HG02623 (cell line): Measurements from ENCODE around the gene SEC23B.
"Not testable (repeated sequence)": the region's sequence is repeated elsewhere in the genome, so short reads cannot be mapped to it uniquely, and the experiment has no call there.

ENCODE experiments used
- ATAC-seq: cut with Tn5 transposase; IDR thresholded peaks from one replicate; pipeline ENCODE4 v1.9.1; 2021; ENCODE audit warnings: moderate library complexity; ENCODE audit not compliant: unreplicated experiment

SEC23B gene

GRCh38 chr20:18524646-18525045 is 16.9 kb downstream of the SEC23B start:
- no peak for ATAC-seq

GRCh38 chr20:18526761-18527160 is 19.0 kb downstream of the SEC23B start:
- not testable (repeated sequence) for ATAC-seq

GRCh38 chr20:18527339-18527738 is 19.6 kb downstream of the SEC23B start:
- no peak for ATAC-seq

GRCh38 chr20:18527836-18528235 is 20.1 kb downstream of the SEC23B start:
- ATAC-seq, result no peak

GRCh38 chr20:18529041-18529440 is 21.3 kb downstream of the SEC23B start:
- no peak for ATAC-seq

GRCh38 chr20:18532626-18533025 is 24.9 kb downstream of the SEC23B start:
- ATAC-seq, result no peak

- no peak for ATAC-seq
Observed at GRCh38 chr20:18533491-18533890, 25.8 kb downstream of the SEC23B start.

- ATAC-seq, result no peak
Observed at GRCh38 chr20:18533978-18534644, 26.4 kb downstream of the SEC23B start.

- ATAC-seq, result no peak
Observed at GRCh38 chr20:18537651-18538050, 29.9 kb downstream of the SEC23B start.

GRCh38 chr20:18541741-18542140 is 34.0 kb downstream of the SEC23B start:
- no peak for ATAC-seq

- no peak for ATAC-seq
Observed at GRCh38 chr20:18543216-18543615, 35.5 kb downstream of the SEC23B start.

GRCh38 chr20:18543932-18544331 is 36.2 kb downstream of the SEC23B start:
- ATAC-seq, result no peak

GRCh38 chr20:18545566-18545965 is 37.8 kb downstream of the SEC23B start:
- ATAC-seq, result no peak

GRCh38 chr20:18548465-18548864 is 40.7 kb downstream of the SEC23B start:
- no peak for ATAC-seq

GRCh38 chr20:18553746-18554145 is 46.0 kb downstream of the SEC23B start:
- no peak for ATAC-seq

- ATAC-seq, result peak; percentile 98
Observed at GRCh38 chr20:18566892-18567738, 59.4 kb downstream of the SEC23B start, which contains the start of gene SMIM26. SMIM26 (plus strand) TSS chr20:18567432; CDS start chr20:18567479, 47 bp downstream.

GRCh38 chr20:18567739-18568091 is 60.0 kb downstream of the SEC23B start:
- no peak for ATAC-seq

- no peak for ATAC-seq
Observed at GRCh38 chr20:18571009-18571408, 63.3 kb downstream of the SEC23B start.

- ATAC-seq, result no peak
Observed at GRCh38 chr20:18571578-18571977, 63.8 kb downstream of the SEC23B start.

GRCh38 chr20:18577942-18578341 is 70.2 kb downstream of the SEC23B start:
- no peak for ATAC-seq

GRCh38 chr20:18578581-18578980 is 70.8 kb downstream of the SEC23B start:
- ATAC-seq, result no peak

- no peak for ATAC-seq
Observed at GRCh38 chr20:18580012-18580411, 72.3 kb downstream of the SEC23B start.
